T-helper 2 cell (primary cell): ENCODE measurements around the gene OGFOD3.
"Not testable (repeated sequence)": the region's sequence is repeated elsewhere in the genome, so short reads cannot be mapped to it uniquely, and the experiment has no call there.

Source experiments
- DNase-seq, 5 experiments: peaks; one replicate each; pipeline versions ENCODE4 v3.0.0 to v3.0.0-alpha.2; 2012 to 2022

OGFOD3 gene

GRCh38 chr17:82351713-82352488 is 66.5 kb downstream of the OGFOD3 start:
- peak; percentile 45 to 80 (median 70) for DNase-seq

DNA sequence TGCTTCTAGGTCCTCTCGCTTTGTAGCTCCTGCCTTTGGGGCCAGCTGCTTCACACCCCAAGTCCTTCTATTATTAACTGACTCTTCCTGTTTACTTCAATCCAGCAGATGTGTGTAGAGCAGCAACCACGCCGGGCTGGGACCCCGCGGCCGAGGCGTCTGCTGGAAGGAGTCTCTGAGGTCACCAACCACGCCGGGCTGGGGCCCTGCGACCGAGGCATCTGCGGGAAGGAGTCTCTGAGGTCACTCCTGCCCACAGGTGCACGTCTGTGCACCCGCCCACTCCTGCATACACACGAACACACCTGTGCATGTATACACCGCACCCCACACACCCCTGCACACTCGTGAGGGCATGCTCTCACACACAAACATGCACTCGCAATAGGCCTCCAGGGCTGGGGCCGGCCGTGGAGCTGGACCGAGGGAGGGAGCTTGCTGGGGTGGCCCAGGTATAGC is 67.1 kb downstream of the OGFOD3 start:
- no peak for DNase-seq

DNA sequence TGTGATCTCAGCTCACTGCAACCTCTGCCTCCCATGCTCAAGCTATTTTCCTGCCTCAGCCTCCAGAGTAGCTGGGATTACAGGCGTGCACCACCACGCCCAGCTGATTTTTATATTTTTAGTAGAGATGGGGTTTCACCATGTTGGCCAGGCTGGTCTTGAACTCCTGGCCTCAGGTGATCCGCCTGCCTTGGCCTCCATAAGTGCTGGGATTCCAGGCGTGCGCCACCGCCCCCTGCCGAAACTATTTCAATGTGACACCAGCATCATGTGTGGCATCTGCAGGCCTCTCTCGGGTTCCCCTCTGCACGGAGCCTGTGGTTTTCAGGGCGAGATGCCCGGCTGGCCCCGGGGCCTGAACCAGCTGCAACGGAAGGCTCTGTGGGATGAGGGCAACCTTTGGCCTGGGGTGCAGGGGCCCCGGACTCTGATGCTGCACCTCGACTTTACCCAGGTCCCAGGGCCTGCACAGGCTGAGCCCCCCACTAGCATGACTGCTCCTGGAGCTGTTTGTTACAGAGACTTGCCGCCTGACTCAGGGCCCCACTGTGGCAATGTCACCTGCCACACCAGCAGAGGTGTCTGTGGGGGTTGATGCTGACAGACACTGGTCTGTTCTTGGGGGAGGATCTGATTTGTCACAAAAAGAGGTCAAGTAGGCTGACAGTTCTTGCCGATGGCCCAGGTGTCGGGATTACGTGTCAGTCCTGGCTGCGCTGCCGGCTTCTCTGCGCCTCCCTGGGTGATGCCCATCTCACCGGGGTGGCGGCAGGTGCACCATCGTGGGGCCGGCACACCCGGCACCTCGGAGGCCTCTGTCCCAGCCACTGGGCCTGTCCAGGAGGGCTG is 68.0 kb downstream of the OGFOD3 start:
- DNase-seq: peak in 3 of 5 experiments; percentile 20 to 67 (median 30)

- DNase-seq: no peak
Measured at GRCh38 chr17:82349287-82349701, 69.1 kb downstream of the OGFOD3 start.

DNA sequence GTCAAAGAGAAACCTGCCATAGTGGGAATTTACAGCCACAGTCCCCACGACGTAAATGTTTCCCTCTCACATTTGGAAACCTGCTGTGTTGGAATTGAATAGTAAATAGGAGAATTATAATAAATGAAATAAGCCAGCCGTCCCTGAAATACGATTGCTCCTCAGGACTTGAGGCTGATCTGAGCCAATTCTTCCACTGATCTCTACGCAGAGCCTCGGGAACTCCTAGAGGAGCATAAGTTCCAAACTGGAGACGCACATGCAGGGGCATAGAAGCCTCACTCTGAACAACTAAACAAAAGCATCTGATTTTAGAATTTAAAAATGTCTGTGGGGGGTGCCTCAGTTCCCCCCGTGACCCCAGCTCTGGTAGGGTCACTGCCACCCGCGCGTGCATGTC is 69.5 kb downstream of the OGFOD3 start:
- no peak for DNase-seq

DNA sequence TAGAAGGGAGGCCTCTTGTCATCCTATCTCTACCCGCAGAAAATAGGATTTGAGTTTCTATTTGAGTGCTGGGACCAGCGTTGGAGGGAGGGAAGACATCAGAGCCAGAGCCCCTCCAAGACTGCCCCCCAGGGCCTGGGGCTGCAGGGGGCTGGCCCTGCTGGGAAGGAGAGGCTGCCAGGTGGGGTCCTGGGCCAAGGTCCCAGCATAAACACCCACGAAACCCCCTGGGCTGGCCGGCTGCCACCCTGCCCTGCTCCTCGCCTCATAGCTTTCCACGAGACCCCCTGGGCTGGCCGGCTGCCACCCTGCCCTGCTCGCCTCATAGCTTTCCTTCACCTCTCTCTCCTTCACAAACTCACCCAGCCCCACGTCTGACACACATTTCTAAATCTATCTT is 70.0 kb downstream of the OGFOD3 start:
- DNase-seq: no peak

GRCh38 chr17:82347994-82348393 is 70.4 kb downstream of the OGFOD3 start:
- not testable (repeated sequence) for DNase-seq

GRCh38 chr17:82346342-82347300 is 71.8 kb downstream of the OGFOD3 start:
- DNase-seq: no peak

DNA sequence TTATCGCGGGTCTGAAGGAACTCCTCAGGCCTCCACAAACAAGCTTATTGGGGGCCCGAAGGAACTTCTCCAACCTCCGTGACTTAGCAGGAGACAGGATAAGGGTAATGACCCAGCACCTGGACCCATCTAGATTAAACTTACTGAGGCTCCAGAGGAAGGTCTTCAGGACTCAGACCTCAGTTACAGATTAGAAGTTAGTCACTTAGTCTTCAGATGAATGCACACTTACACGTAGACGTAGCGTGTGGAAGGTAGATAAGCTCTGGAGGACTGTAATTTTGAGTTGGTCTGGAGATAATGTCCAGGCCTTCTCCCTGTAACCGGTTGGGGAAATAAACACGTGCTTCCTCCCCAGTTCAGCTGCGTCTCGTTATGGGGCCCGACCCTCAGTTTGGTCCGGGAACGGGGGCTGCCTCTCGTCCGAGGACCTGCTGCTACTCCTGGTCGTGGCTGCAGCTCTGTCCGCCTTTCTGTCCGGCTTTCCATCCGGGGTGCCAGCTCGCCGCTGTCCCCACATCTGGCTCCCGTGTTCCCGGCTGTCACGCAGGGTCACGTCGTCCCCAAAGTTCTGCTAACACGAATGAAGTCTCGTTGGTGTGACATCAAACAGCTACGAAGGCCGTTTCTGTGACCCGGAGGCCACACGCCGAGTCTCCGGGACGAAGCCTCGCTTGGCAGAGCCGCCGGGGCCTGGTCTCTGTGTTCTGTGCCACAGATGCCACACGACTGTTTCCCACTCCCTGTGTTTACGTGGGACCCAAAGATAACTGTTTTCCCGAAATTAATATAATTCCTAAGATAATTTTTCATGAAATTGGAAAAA is 73.0 kb downstream of the OGFOD3 start:
- no peak for DNase-seq

GRCh38 chr17:82344175-82344907 is 74.0 kb downstream of the OGFOD3 start:
- DNase-seq: no peak

GRCh38 chr17:82343560-82343959 is 74.8 kb downstream of the OGFOD3 start:
- no peak for DNase-seq

DNA sequence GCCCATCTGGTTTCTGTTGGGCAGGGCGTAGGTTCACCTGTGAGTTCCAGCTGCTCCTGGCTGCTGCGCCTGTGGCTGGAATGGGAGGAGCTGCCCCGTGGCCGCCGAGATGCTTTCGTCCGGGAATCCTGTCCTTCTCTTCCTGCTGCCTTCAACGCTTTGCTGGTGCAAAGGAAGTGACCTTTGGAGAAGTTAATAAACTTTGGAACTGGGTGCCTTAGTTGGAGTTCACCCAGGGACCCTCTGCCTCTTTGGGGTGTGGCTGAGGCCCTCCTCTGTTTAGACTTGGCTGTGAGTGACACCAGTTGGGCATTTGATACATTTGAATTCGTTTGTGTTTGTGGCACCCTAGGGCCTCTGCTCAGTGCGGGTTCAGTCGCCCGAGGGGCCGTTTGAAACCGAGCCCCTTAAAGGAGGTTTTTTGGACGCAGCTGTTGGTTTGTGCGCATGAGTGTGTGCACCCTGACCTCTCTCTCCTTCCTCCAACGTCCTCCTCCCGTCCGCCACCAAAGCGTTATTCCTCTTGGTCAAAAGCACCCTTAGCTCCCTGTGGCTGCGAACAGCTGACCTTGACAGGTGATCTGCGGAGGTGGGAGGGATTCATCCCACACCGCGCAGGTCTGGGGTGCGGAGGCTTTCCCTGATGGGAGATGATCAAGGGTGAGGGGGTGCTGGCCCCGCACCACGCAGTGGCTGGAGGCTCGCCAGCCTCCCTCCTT is 75.9 kb downstream of the OGFOD3 start:
- DNase-seq: no peak

GRCh38 chr17:82339634-82340580 is 78.5 kb downstream of the OGFOD3 start:
- DNase-seq: no peak
